ENCODE measurements around the gene EXOG.

GRCh38 chr3:38507120-38507519, 11.0 kb downstream of the EXOG start:
- TF ChIP-seq, protein P1, sequence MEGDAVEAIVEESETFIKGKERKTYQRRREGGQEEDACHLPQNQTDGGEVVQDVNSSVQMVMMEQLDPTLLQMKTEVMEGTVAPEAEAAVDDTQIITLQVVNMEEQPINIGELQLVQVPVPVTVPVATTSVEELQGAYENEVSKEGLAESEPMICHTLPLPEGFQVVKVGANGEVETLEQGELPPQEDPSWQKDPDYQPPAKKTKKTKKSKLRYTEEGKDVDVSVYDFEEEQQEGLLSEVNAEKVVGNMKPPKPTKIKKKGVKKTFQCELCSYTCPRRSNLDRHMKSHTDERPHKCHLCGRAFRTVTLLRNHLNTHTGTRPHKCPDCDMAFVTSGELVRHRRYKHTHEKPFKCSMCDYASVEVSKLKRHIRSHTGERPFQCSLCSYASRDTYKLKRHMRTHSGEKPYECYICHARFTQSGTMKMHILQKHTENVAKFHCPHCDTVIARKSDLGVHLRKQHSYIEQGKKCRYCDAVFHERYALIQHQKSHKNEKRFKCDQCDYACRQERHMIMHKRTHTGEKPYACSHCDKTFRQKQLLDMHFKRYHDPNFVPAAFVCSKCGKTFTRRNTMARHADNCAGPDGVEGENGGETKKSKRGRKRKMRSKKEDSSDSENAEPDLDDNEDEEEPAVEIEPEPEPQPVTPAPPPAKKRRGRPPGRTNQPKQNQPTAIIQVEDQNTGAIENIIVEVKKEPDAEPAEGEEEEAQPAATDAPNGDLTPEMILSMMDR (IDR thresholded peaks at IDR 0.05; ENCODE audit: low read depth, low read length) = no peak
- no peak for TF ChIP-seq EZH2phosphoT487 (IDR thresholded peaks at IDR 0.05; ENCODE audit: low read depth)
